ENCODE measurements around the gene CYBA. TPM values are rescaled to one million over a fixed set of nuclear protein-coding genes. Genes with fewer than 3 reads are reported as not detected.

CYBA gene
- total RNA-seq, 3 donors from 2014 or later = 138 to 194 (median 180) TPM

- no peaks in the 10 kb centered on the region for H3K36me3 ChIP-seq
- peak overlapping the region in 1 of 2 donors; percentile 59 for H3K27ac ChIP-seq
- no peaks in the 10 kb centered on the region for H3K9me3 ChIP-seq
- H3K4me1 ChIP-seq = no peaks in the 10 kb centered on the region
- TF ChIP-seq, protein P1, sequence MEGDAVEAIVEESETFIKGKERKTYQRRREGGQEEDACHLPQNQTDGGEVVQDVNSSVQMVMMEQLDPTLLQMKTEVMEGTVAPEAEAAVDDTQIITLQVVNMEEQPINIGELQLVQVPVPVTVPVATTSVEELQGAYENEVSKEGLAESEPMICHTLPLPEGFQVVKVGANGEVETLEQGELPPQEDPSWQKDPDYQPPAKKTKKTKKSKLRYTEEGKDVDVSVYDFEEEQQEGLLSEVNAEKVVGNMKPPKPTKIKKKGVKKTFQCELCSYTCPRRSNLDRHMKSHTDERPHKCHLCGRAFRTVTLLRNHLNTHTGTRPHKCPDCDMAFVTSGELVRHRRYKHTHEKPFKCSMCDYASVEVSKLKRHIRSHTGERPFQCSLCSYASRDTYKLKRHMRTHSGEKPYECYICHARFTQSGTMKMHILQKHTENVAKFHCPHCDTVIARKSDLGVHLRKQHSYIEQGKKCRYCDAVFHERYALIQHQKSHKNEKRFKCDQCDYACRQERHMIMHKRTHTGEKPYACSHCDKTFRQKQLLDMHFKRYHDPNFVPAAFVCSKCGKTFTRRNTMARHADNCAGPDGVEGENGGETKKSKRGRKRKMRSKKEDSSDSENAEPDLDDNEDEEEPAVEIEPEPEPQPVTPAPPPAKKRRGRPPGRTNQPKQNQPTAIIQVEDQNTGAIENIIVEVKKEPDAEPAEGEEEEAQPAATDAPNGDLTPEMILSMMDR (IDR thresholded peaks at IDR 0.05) = no peak
- TF ChIP-seq POLR2AphosphoS5 (IDR thresholded peaks at IDR 0.05) = no peak
- no peak for TF ChIP-seq POLR2A (IDR thresholded peaks at IDR 0.05)
- intact Hi-C loops (cut with DNase I; ENCODE audit: low total_unique reads) = no loop called here
- no peak overlapping the region for H3K4me3 ChIP-seq
- no peaks in the 10 kb centered on the region for H3K27me3 ChIP-seq
- no peak for DNase-seq (ENCODE audit: low spot score in 2 of 2)
Measured at GRCh38 chr16:88600539-88600896, 50.3 kb downstream of the CYBA start.

DNA sequence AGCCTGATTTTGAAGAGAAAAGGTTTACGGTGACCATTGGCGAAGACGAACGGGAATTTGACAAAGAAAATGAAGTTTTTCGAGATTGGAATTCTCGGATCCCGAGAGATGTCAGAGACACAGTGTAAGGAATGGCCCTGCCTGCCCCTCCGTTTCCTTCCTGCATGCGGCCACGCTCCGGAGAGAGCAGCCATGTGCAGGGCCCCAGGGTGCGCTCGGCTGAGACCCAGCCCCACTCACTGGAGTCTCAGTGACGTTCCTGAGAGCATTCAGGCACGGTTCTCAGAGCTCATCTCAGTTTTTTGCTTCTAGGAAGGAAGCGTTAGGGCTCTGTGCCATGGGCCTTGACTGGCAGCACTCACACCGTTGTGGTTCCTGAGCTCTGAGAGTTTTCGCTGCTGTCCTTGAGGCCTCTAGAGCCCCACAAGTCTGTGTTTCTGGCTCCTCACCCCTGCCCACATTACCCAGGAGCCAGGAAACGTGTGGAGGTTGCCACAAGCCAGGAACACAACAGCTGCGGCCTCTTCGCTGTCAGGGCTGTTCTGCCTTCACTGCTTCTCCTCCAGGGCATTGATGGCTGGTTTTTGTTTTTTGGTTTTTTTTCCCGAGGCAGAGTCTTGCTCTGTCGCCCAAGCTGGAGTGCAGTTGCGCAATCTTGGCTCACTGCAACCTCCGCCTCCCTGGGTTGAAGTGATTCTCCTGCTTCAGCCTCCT lies 50.9 kb downstream of the CYBA start:
- intact Hi-C loops (cut with DNase I; ENCODE audit: low total_unique reads) = no loop called here
- no peaks in the 10 kb centered on the region for H3K9me3 ChIP-seq
- peak overlapping the region in 1 of 2 donors; percentile 59 for H3K27ac ChIP-seq
- no peaks in the 10 kb centered on the region for H3K27me3 ChIP-seq
- DNase-seq (ENCODE audit: low spot score in 2 of 2) = no peak
- H3K36me3 ChIP-seq = no peaks in the 10 kb centered on the region
- H3K4me3 ChIP-seq = no peak overlapping the region
- TF ChIP-seq POLR2A (IDR thresholded peaks at IDR 0.05) (no peak), POLR2AphosphoS5 (IDR thresholded peaks at IDR 0.05) (no peak)
- TF ChIP-seq, protein P1 (IDR thresholded peaks at IDR 0.05) = no peak
- no peaks in the 10 kb centered on the region for H3K4me1 ChIP-seq

DNA sequence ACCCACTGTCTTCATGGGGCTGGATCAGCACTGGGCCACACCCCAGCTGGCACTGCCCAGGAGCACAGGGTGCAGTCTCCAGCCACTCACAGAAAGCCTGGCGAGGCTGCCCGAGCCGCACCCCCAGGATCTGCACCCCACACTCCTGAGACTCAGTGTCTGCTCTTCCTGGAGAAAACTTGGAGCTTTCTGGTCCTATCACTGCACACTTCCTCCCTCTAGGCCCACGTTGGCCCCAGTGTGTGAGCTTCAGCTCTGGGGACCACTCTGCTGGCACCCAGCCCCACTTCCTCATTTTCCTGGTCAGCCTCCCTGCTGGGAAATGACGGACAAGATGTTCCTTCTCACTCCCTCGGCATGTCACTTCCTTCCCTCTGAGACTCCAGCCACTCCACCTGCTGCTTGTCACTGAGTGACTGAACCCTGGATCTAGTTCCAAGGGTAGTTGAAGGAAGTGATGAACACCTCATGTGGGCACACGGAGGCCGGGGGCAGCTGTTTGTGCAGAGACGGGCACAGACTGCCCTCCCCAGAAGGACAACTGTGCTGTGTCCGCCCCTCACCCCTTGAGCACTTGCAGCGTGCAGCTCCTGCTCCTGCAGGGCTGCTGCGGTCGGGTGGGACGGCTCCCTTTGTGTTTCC lies 51.6 kb downstream of the CYBA start:
- H3K4me1 ChIP-seq = no peaks in the 10 kb centered on the region
- H3K9me3 ChIP-seq = no peaks in the 10 kb centered on the region
- peak in 1 of 2 donors; percentile 42 for DNase-seq (ENCODE audit: low spot score in 2 of 2)
- H3K27ac ChIP-seq = peak overlapping the region in 1 of 2 donors; percentile 59
- no peak overlapping the region for H3K4me3 ChIP-seq
- intact Hi-C loops (cut with DNase I; ENCODE audit: low total_unique reads) = no loop called here
- H3K36me3 ChIP-seq = no peaks in the 10 kb centered on the region
- peak in 1 of 3 donors; percentile 69 for TF ChIP-seq POLR2AphosphoS5 (IDR thresholded peaks at IDR 0.05)
- TF ChIP-seq, protein P1 (IDR thresholded peaks at IDR 0.05) = no peak
- TF ChIP-seq POLR2A (IDR thresholded peaks at IDR 0.05) = no peak
- no peaks in the 10 kb centered on the region for H3K27me3 ChIP-seq

DNA sequence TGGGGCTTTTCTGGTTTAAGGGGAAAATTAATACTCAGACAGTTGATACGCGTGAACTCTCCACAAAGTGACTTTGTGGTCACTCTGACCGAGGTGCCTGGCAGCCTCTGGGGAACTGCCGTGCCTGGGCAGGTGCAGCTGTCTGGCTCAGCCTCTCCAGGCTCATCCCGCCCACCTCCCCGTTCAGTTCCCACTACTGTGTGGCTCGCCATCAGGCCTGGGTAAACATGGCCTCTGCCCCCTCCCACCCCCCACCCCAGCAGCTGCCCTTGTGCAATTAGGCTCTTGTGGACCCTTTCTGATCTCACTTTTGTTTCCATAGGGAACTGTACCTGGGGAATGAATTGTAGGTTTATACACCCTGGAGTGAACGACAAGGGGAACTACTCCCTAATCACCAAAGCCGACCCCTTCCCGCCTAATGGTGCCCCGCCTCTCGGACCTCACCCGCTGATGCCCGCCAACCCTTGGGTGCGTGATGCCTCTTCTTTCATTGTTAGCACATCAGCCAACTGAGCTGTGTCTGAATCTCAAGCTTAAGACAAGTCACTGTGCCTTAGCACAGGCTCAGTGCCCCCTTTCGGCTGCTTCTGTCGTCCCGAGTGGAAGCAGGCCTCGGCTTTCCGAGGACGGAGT lies 52.9 kb downstream of the CYBA start:
- Histone ChIP-seq H3K27ac (peak overlapping the region in 1 of 2 donors; percentile 32), H3K27me3 (no peaks in the 10 kb centered on the region), H3K4me1 (no peaks in the 10 kb centered on the region), H3K36me3 (no peaks in the 10 kb centered on the region), H3K9me3 (no peaks in the 10 kb centered on the region), H3K4me3 (no peak overlapping the region)
- no peak for DNase-seq (ENCODE audit: low spot score in 2 of 2)
- TF ChIP-seq POLR2AphosphoS5 (IDR thresholded peaks at IDR 0.05) (no peak), POLR2A (IDR thresholded peaks at IDR 0.05) (no peak)
- TF ChIP-seq, protein P1 (IDR thresholded peaks at IDR 0.05) = no peak
- intact Hi-C loops (cut with DNase I; ENCODE audit: low total_unique reads) = no loop called here

- Histone ChIP-seq H3K36me3 (no peaks in the 10 kb centered on the region), H3K4me1 (no peaks in the 10 kb centered on the region), H3K27ac (no peak overlapping the region), H3K27me3 (no peaks in the 10 kb centered on the region), H3K4me3 (no peak overlapping the region), H3K9me3 (no peaks in the 10 kb centered on the region)
- no peak for DNase-seq (ENCODE audit: low spot score in 2 of 2)
- TF ChIP-seq POLR2A (IDR thresholded peaks at IDR 0.05) = no peak
- no peak for TF ChIP-seq POLR2AphosphoS5 (IDR thresholded peaks at IDR 0.05)
- TF ChIP-seq, protein P1 (IDR thresholded peaks at IDR 0.05) = no peak
- intact Hi-C loops (cut with DNase I; ENCODE audit: low total_unique reads) = no loop called here
Measured at GRCh38 chr16:88596483-88596882, 54.4 kb downstream of the CYBA start.

Data from breast epithelium (tissue), 4 donors.